ENCODE results near the gene ITSN2.
"Not testable (repeated sequence)": the region's sequence is repeated elsewhere in the genome, so short reads cannot be mapped to it uniquely, and the experiment has no call there.

Gene ITSN2

GRCh38 chr2:24362253-24362652, 1.9 kb upstream of the ITSN2 start:
- no peak for DNase-seq (ENCODE audit: low spot score)

GRCh38 chr2:24360963-24361330, 611 bp upstream of the ITSN2 start:
- no peak for DNase-seq (ENCODE audit: low spot score)

GRCh38 chr2:24359129-24360049, 947 bp downstream of the ITSN2 start:
- DNase-seq (ENCODE audit: low spot score), result peak; percentile 55

- not testable (repeated sequence) for DNase-seq (ENCODE audit: low spot score)
Observed at GRCh38 chr2:24357767-24358166, 2.6 kb downstream of the ITSN2 start.

GRCh38 chr2:24357115-24357514, 3.2 kb downstream of the ITSN2 start:
- DNase-seq (ENCODE audit: low spot score), result not testable (repeated sequence)

- DNase-seq (ENCODE audit: low spot score), result no peak
Observed at GRCh38 chr2:24354957-24355356, 5.4 kb downstream of the ITSN2 start.

- no peak for DNase-seq (ENCODE audit: low spot score)
Observed at GRCh38 chr2:24354395-24354794, 5.9 kb downstream of the ITSN2 start.

GRCh38 chr2:24353973-24354372, 6.4 kb downstream of the ITSN2 start:
- DNase-seq (ENCODE audit: low spot score), result no peak

- no peak for DNase-seq (ENCODE audit: low spot score)
Observed at GRCh38 chr2:24353364-24353763, 7.0 kb downstream of the ITSN2 start.

GRCh38 chr2:24352664-24353063, 7.7 kb downstream of the ITSN2 start:
- DNase-seq (ENCODE audit: low spot score), result no peak

GRCh38 chr2:24351981-24352380, 8.4 kb downstream of the ITSN2 start:
- no peak for DNase-seq (ENCODE audit: low spot score)

- DNase-seq (ENCODE audit: low spot score), result no peak
Observed at GRCh38 chr2:24351627-24351938, 8.8 kb downstream of the ITSN2 start.

- DNase-seq (ENCODE audit: low spot score), result no peak
Observed at GRCh38 chr2:24350826-24351626, 9.3 kb downstream of the ITSN2 start.

- DNase-seq (ENCODE audit: low spot score), result no peak
Observed at GRCh38 chr2:24349097-24349496, 11.2 kb downstream of the ITSN2 start.

- no peak for DNase-seq (ENCODE audit: low spot score)
Observed at GRCh38 chr2:24345937-24346336, 14.4 kb downstream of the ITSN2 start.

GRCh38 chr2:24343225-24343882, 17.0 kb downstream of the ITSN2 start:
- DNase-seq (ENCODE audit: low spot score), result no peak

- no peak for DNase-seq (ENCODE audit: low spot score)
Observed at GRCh38 chr2:24342110-24342910, 18.0 kb downstream of the ITSN2 start.

GRCh38 chr2:24339856-24340262, 20.5 kb downstream of the ITSN2 start:
- DNase-seq (ENCODE audit: low spot score), result no peak

- not testable (repeated sequence) for DNase-seq (ENCODE audit: low spot score)
Observed at GRCh38 chr2:24339098-24339497, 21.2 kb downstream of the ITSN2 start.

- no peak for DNase-seq (ENCODE audit: low spot score)
Observed at GRCh38 chr2:24337890-24338289, 22.4 kb downstream of the ITSN2 start.

GRCh38 chr2:24336811-24337210, 23.5 kb downstream of the ITSN2 start:
- DNase-seq (ENCODE audit: low spot score), result no peak

GRCh38 chr2:24334245-24334633, 26.1 kb downstream of the ITSN2 start:
- no peak for DNase-seq (ENCODE audit: low spot score)
